WTC11 (cell line): Measurements from ENCODE around the gene ACYP2.

Source experiments
- CTCF ChIP-seq: fragments of 200-600 bp; IDR thresholded peaks from 2 replicates; pipeline ENCODE4 v1.8.0; 2022; ENCODE audit warnings: antibody characterized with exemption
- MAX ChIP-seq: sonication (generic); formaldehyde crosslinking; IDR thresholded peaks from 2 replicates; pipeline ENCODE4 v1.8.0; 2022; ENCODE audit warnings: mild to moderate bottlenecking, missing genetic modification reagents

GRCh38 chr2:54285451-54285850 lies 170.0 kb downstream of the ACYP2 start:
- no peak for TF ChIP-seq MAX (CRISPR knock-in tag)
- no peak for TF ChIP-seq CTCF
